HG02943 (cell line): Measurements from ENCODE around the gene PIK3C2G.

Experiments used
- ATAC-seq: cut with Tn5 transposase; IDR thresholded peaks from one replicate; pipeline ENCODE4 v1.9.1; 2021; ENCODE audit warnings: mild to moderate bottlenecking, low read depth, moderate library complexity; ENCODE audit not compliant: unreplicated experiment

PIK3C2G gene

DNA sequence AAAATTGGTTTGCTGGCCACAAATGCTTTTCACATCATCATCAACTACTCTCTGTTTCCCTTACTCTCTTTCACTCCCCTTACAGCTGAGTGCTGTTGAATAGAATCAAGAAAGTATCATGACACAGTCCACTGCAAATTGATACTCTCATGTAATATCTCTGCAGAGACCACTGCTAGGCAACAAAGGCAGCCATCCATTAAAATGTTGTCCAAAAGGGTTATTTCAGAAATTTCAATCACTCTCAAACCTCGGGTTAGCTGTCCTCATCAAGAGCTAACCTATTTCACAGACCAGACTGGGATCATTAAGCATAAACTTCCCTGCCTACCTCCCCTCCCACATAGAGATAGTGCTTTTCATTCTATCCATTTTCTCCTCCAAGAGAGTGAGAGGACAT is 289.8 kb downstream of the PIK3C2G start:
- no peak for ATAC-seq

DNA sequence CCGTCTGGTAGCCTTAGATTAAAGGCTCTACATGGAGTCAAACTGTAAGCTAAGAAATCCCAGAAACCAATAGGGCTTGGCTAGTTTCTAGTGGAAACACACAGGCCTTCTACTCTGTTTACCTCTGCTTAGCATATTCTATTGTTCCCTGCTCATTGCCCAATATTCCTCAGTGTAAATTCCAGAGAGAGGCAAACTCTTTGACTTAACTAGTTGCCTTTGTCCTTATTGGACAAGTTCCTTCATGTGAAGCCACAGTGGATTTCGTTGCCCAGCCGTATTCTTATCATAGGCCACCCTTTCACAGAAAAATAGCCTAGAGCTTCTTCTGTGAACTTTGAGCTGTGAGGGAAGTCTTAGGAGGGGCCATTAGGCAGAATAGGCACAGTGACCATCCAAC is 290.4 kb downstream of the PIK3C2G start:
- no peak for ATAC-seq

DNA sequence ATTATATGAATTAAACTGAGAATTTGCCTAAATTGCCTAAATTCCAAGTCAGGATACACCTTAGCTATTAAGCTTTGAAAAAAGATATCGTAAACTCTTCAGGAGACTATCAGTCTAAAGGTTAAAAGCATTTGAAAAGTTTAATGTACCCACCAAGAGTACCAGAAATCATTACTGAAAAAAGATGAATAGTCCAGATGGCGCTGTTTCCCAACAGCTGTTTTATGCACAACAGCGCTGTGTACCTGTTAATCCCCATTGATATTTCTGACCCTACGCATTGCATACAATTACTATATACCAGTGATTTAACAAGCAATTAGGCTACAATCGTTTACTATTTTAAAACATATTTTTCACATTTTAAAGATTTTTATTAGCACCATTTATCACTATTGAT is 291.5 kb downstream of the PIK3C2G start:
- no peak for ATAC-seq

DNA sequence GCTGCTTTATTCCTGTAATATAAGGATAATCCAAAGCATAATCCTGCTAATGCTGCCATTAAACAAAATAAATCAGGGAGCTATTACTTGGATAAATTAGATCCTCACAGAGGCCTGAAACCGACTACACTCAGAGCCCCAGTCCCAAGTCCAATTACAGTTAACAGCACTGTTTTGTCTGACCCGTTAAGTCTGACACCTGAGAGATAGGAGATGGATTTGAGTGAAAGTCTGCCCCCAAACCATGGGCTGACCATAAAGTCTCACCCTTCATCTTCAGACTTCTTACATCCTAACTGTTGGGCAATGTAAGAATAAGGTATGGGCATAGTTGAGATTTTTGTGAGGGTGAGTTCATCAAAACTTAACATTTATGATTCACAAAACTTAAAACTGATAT is 294.8 kb downstream of the PIK3C2G start:
- no peak for ATAC-seq

DNA sequence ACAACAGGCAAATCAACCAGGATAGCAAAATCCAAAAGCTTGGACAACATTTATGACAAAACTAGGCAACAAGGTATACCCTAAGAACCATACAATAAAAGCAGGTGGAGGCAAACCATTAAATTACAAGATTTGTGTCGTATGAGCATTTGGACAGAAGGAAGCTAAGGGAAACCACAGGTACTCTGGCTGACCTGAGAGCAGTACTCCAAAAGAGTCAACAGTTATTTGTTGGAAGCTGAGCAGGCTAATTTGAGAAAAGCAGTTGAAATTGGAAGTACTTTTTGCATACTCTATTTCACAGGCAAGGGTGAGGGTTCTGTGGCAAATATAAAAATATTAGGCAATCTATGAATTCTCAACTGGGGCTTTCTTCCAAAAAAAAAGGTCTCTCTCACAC is 297.9 kb downstream of the PIK3C2G start:
- ATAC-seq, result no peak

DNA sequence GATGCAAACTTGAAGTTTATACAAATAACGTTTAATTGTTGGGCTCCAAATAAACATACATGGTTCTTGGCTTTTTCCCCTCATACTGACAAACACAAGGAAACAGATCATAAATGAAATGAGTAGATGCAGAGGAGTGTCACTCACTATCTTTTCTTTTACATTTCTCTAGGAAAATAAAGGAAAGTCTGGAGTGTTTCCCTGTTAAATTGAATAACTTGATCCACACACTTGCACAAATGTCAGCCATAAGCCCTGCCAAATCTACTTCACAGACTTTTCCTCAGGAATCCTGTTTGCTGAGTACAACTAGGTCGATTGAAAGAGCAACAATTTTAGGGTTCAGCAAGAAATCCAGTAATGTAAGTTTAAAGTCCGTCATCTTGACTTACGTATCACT is 301.2 kb downstream of the PIK3C2G start:
- no peak for ATAC-seq

DNA sequence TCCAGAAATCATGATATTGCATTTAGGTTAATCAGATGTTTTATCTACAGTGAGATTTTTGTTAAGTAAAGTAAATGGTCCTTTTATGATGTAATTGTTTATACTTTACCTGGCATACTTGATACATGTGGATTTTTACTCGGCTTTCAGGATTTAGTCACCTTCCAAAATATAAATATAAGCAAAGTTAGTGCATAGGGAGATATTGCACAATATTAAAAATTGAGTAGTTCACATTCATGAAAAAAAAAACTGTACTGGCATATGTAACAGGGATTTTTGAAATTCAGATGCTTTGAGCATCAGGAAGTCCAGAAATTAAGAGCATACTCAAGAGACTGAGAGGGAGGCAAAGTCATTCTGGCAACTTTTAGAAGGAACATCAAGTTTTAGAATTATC is 303.0 kb downstream of the PIK3C2G start:
- ATAC-seq, result no peak

DNA sequence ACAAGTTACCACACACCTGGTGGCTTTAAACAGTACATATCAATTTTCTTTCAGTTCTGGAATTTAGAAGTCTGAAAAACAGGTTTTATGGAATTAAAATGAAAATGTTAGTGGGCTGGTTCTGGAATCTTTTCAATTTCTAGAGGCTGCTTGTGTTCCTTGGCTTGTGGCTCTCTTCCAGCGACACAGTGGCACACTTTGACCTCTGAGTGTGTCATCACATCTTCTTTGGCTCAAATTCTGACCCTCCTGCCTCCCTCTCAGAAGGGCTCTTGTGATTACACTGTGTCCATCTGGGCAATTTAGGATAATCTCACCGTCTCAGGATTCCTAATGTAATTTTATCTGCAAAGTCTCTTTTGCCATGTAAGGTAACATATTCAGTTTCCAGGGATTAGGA is 306.5 kb downstream of the PIK3C2G start:
- no peak for ATAC-seq

DNA sequence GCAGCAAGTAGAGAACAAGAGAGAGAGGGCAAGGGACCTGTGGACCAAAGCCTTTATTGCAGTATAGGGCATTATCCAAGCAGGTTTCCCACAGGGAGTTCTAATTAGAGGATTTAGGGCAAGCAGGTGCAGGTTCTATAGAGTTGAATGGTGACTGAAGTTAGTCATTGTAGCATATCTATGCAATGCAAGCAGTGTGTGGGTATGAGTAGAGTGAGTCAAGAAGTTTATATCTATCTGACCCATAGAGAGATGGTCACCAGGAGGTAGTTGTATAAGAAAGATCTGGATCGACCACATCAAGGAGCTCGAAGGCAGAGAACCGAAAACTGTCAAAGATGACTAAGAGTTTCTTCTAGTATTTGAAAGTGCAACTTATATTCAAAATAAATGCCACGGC is 309.2 kb downstream of the PIK3C2G start:
- no peak for ATAC-seq

DNA sequence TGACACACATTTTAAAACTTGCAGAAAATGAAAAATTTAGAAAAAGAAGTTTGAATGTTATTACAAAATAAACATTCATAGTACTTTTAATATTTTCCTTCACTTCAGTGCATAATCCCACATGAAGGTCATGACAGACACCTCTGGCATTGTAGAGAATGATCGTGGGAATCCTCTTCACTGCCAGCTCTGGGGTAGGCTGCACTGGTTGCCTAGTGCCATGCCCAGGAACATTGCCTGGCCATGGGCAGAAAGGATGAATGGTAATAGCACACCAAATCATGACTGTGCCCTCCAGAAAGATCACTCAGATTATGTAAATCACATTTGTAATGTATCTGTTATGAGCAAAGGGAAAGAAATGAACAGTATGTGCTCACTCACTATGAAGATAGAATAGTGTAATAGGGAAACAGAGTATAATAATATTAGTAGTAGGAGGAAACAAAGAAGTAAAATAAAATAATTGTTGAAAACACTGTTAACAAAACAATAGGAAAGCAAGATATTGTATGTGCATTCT is 314.8 kb downstream of the PIK3C2G start:
- ATAC-seq, result no peak

DNA sequence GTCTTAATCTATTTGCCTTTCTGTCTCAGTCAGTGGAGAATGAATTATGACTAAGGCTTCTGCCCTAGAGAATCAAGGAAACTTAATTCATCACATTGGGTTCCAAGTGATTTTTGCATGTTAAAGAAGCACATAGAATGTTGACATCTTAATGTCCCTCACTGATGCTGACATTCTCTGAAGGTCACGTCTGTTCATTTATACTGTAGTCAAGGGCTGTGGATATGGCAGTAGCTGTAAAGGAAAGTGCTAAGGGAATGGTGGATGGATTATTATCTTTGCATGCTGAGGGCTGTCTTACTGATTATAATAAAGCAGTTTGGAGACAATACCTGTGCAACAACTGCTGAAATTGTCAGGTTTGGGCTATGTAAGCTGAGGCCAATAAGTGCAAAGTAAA is 315.3 kb downstream of the PIK3C2G start:
- no peak for ATAC-seq

DNA sequence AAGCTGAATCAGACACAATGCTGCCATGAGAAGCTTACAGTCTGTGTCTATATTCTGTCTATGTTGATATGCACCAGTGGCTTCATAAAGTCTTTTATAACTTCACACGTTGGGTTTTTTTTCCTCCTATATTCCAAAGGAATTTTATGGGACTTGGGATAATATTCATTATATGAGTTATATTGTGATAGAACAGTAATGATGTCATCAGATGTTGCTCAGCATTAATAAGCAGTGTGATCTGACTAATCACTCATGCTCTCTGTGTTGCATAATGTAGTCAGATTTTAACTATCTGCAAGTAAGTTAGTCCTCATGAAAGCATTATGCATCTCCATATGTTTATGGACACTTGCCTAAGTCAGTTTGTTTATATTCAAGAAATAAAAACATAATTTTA is 316.9 kb downstream of the PIK3C2G start:
- ATAC-seq, result no peak

DNA sequence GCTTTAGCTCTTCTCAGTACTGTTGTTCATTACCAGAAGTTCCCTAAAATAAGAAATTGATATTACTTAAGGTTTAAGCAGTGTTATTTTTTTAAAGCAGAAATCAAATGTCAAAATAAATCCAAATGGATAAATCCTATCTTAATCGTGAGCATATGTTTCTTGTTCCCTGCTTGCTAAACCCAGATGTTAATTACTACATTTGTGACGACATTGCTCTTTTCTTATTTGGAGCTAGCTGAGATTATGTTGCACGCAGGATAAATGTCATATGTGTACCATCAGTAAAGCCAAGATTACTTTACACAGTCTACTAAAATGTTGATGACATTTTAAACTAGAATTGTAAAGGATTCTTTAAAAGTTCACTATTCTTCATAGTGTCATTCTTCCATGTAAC is 319.0 kb downstream of the PIK3C2G start:
- no peak for ATAC-seq

DNA sequence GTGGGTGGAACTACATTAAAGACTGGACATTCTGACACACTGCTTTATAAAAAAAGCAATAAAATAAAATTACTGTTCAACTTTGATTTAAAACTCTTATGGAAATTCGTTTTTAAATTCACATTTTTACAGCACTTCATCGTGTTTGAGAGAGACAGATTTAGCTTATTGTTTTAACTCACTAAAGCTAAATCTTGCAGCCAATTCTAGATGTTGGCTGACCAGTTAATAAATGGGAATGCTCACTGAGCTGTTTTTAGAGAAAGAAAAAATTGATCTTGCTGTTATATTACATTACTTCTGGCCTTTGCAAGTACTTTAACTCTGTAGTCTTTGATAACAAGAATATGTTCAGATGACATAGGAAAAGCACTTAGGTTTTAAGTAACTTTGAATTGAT is 319.4 kb downstream of the PIK3C2G start:
- ATAC-seq, result no peak

DNA sequence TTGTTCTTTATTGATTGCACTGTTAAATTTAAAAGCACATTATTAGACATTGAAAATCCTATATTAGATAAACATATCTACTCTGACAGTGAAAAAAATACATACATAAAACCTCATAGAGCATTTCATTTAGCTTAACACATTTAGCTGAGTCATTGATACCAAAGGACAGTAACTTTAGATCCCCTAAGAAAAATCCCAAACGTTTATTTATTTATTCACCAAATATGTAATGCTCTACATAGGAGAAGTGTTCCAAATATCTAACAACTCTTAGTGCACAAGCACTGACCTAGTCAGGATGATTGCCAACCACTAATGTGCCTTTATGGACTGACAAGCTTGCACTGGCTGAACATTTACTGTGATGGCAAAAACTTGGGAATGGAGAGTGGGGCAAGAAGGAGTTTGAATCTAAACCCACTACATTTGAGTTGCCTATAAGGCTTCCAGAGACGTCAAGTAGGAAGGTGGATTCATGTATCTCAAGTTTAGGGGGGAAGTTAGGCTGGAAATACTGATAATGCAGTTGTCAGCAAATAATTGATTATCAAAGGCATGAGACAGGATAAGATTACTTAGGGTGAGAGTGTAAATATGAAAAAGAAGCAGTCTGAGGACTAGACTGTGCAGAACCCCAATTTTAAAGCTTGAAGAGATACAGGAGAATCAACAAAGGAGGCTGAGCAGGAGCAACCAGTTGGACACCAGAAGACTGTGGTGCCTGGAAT is 320.1 kb downstream of the PIK3C2G start:
- ATAC-seq, result no peak

DNA sequence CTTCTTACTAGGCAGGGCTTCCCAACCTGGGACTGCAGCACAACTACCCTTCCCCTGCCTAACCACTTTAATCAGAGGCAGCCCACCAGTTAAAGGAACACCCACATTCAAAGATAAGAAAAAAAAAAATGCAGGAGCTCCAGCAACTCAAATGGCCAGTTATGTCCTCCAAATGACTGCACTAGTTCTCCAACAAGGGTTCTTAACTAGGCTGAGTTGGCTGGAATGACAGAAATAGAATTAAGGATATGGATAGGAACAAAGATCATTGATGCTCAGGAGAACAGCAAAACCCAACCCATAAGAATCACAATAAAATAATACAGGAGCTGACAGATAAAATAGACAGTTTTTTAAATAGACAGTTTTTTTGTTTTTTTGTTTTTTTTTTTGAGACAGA is 322.3 kb downstream of the PIK3C2G start:
- no peak for ATAC-seq

DNA sequence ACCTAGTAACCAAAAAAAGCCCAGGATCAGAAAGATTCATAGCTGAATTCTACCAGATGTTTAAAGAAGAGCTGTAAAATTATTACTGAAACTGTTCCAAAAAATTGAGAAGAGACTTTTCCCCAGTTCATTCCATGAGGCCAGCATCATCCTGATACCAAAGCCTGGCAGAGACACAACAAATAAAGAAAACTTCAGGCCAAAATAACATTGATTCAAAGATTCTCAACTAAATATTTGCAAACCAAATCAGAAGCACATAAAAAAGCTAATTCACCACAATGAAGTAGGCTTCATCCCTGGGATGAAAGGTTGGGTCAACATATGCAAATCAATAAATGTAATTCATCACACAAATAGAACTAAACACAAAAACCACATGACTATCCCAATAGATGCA is 325.3 kb downstream of the PIK3C2G start:
- no peak for ATAC-seq

DNA sequence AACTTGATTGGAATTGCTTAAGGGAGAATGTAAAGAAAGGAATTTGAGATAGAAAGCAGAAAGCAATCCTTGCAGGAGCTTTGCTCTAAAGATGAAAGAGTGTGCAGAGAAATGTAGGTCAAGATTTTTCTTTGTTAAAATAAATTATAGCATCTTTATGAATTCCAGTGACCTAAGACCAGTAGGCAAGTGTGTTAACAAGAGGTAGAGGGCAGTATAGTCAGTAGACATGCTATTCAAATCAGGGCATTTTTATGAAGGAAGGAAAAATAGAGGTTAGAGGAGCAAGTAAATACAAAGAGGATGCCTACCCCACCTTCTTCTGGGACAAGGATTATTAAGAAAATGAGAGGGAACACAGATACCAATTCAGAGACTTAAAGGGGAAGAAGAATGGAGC is 328.0 kb downstream of the PIK3C2G start:
- no peak for ATAC-seq

DNA sequence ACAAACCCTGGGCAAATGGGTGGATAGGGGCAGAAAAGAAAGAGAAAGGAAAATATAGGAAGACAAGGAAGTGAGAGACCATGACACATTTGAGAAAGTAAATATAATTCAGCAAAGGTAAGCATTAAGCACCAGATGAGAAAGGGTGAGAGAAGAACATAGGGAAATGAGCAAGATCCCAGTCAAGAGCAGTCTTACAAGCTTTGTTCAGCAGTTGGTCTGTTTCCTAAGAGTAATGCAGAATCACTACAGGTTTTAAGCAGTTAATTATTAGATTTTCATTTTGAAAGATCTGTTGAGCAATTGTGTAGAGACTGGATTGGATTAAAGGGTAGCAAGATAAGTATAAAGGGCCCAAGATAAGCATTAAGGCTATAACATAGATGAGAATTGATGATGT is 330.2 kb downstream of the PIK3C2G start:
- no peak for ATAC-seq

DNA sequence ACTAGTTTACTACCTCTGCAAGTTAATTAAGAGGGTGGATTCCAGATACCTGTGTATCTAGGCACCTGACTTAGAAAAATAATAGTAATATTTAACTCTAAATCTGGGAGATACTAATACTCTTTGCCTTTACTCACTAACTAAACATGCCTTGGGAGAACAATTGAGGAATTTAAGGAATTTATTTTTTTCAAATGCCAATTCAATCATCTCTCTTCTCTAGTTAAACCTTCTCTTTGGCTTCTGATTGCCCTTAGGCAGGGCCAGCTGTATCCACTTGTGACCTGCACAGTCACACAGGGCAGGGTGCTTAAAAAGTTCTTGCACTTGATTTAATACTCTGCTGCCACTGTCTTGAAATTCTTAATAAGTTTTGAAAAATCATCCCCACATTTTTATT is 334.1 kb downstream of the PIK3C2G start:
- no peak for ATAC-seq

DNA sequence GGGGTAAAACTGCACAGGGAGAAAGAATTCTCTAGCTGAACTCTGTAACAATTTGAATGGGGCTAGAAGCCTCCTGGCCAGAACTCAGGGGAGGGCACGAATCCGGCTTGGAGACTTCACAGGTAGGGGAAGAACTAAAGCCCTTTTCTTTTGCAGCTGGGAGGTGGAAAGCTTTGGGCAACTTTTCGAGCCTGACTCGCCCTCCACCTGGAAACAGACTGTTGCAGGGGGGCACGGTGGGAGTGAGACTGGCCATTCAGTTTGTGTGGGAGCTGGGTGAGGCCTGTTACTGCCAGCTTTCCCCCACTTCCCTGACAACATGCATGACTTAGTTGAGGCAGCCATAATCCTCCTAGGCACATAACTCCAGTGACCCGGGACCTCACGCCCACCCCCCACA is 340.6 kb downstream of the PIK3C2G start:
- no peak for ATAC-seq

DNA sequence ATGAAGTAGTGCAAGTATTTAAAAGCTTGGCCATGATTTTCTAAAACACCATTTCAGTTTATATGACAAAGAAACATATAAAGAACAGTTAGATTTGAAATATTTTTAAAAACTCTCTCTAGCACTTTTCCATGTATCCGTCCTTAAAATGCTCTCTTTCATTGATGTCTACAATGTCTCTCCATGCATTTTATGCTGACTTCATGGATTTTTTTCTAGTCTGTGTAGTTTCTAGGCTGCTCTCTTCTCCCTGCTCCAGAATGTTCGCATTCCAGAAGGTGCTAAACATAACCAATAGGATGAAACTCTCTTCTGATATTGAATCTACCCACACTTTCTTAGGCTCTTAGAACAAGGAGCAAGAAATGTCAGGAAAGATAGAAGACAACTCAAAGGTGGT is 351.7 kb downstream of the PIK3C2G start:
- ATAC-seq, result no peak

DNA sequence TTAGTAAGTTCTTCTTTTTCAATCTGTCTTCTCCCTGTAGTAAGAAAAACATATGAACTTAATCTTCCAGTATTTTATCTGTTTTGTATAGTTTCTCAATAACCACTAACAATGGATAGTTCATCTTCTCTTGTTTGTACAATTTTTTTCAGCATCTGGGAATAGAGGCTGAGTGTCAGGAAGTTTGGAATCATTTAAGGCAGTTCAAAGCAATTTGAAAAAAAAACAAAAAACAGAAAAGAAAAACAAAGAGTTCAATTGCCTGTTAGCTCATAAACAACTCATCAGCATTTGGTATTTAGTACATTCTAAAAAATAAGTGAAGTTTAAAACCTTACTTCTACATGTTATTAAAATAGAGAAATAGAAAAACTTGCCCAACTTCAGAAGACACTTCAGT is 359.7 kb downstream of the PIK3C2G start:
- no peak for ATAC-seq
